GM12864 (cell line): ENCODE measurements around the gene ABHD17B.
"Not testable (repeated sequence)": the region's sequence is repeated elsewhere in the genome, so short reads cannot be mapped to it uniquely, and the experiment has no call there.

Experiments used
- DNase-seq: peaks from one replicate; pipeline ENCODE4 v3.0.0-alpha.2; 2011; ENCODE audit warnings: low read depth
- H3K4me3 ChIP-seq: 2 replicates; pipeline ENCODE4 v1.5.1; 2011; ENCODE audit warnings: mild to moderate bottlenecking, low read depth, low read length, control low read depth
- TF ChIP-seq, protein P1 (sequence below): IDR thresholded peaks from 2 replicates; pipeline ENCODE4 v1.5.1; 2011; ENCODE audit warnings: low read depth, mild to moderate bottlenecking, moderate library complexity, low read length, control low read depth, inconsistent platforms; ENCODE audit errors: missing control alignments

The ABHD17B gene

DNA sequence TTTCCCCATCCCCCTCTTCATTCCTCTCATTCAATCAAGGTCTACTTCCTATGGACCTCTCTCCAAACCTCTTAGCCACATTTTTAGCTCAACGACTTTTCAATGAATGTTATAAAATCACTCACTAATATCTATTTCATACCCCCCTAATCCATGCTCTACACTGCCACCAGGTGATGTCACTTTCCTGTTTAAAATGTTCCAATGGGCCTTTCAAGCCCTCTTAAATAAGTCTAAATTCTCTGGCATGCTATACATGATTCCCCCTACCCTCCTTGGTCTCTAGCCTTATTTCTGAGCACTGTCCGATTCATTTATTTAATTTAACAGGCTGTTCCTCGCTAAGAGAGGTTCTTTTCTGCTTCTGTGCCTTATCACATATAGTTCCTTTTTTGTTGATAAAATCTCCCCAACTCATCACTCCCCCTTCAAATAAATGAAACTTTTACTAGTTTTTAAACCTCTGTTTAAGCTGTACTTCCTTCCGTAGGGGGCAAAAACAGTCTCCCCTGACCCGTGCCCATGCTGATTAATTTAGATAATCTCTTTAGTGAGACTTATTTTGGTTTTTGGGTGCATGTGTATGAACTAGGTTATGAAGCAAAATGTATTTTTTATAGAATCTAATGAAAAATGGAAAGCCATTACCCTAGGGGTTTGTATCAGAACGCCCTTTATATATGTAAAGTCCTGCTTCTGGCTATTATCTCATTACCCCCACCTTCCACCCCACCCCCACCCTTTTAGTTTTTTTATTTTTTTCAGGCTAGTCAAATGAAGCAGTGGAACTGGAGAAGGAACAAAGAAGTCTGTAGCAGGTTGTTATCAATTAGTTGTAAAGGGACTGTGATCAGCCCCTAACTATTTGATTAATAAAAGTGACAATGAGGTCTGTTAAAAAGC, 9.0 kb downstream of the ABHD17B start:
- TF ChIP-seq, protein P1, sequence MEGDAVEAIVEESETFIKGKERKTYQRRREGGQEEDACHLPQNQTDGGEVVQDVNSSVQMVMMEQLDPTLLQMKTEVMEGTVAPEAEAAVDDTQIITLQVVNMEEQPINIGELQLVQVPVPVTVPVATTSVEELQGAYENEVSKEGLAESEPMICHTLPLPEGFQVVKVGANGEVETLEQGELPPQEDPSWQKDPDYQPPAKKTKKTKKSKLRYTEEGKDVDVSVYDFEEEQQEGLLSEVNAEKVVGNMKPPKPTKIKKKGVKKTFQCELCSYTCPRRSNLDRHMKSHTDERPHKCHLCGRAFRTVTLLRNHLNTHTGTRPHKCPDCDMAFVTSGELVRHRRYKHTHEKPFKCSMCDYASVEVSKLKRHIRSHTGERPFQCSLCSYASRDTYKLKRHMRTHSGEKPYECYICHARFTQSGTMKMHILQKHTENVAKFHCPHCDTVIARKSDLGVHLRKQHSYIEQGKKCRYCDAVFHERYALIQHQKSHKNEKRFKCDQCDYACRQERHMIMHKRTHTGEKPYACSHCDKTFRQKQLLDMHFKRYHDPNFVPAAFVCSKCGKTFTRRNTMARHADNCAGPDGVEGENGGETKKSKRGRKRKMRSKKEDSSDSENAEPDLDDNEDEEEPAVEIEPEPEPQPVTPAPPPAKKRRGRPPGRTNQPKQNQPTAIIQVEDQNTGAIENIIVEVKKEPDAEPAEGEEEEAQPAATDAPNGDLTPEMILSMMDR: no peak
- no peak for DNase-seq
- H3K4me3 ChIP-seq: no peak overlapping the region

DNA sequence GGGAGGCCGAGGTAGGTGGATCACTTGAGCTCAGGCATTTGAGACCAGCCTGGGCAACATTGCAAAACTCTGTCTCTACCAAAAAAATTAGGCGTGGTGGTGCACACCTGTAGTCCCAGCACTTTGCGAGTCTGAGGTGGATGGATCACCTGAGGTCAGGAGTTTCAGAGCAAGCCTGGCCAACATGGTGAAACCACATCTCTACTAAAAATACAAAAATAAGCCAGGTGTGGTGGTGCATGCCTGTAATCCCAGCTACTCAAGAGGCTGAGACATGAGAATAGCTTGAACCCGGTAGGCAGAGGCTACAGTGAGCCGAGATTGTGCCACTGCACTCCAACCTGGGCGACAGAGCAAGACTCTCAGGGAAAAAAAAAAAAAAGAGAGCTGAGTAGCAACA, 12.2 kb downstream of the ABHD17B start:
- not testable (repeated sequence) for H3K4me3 ChIP-seq, DNase-seq

DNA sequence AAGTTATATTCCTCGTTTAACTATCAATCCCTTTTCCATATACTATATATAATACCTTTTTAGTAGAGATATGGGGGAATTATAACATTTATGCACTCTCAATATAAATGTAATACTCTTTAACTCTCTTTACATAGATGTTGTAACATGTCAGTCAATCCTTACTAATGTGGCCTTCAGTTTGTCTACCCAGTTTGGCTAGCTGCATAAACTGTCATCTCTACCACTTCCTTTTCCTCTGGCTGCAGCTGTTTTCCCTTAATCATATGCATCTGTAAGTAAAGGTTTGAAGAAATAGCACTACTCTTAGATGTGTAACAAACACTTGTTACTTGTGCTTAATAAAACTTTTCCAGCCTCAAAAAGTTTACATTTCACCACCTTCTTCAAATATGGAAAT, 13.4 kb downstream of the ABHD17B start:
- DNase-seq: no peak
- no peak overlapping the region for H3K4me3 ChIP-seq
- TF ChIP-seq, protein P1: no peak

DNA sequence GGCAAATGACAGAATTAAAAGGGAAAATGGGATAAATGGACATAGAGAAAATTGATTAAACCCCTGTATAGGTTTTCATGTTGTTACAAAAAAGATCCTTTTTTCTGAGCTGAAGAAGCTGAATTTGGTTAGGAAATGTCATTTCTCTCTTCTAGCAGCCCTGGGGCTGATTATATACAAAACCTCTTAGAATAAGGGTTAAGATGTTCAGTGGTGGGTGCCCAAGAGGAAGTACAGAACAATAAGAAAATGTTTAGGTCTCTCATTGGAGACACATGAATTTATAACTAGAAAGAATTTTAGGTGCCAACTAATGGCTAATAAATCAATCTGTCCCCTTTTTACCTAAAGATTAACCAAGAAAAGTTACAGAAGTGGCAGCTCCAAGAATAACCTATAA, 14.2 kb downstream of the ABHD17B start:
- H3K4me3 ChIP-seq: no peak overlapping the region
- TF ChIP-seq, protein P1: no peak
- no peak for DNase-seq

DNA sequence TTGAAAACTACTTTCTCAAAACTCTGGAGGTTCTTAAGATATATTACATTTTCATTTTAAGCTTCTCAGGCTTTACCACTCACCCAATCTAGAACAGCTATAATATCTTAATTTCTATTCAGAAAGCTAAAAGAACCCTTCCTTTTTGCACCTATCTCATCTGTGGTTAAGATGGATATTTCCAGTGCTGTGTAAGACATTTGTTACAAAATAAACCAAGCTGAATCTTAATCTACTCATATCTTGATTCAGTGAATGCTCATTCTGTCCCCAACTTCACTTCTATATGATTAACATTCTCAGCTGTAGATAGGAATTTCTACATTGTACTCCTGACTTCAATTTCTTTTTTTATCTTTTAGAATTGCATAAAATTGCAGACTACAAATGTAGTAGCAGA, 15.0 kb downstream of the ABHD17B start:
- no peak overlapping the region for H3K4me3 ChIP-seq
- no peak for DNase-seq
- TF ChIP-seq, protein P1: no peak

DNA sequence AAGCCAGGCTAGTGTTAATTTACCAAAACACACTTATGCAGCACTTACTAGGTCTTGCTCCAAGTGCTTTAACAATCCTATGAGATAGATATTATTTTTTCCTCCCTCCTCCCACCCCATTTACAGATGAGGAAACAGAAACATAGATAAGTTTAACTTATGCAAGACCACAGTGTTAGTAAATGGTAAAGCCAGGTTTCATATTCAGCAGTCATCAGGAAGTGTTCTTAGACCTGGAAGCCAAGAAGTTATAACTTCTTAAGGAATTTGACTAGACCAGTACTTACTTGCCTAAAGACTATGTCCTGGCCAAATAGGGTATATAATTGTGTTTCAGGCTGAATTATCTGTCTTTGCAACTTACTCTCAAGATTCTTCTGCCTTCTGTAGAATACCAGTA, 15.9 kb downstream of the ABHD17B start:
- TF ChIP-seq, protein P1: no peak
- H3K4me3 ChIP-seq: no peak overlapping the region
- DNase-seq: no peak

DNA sequence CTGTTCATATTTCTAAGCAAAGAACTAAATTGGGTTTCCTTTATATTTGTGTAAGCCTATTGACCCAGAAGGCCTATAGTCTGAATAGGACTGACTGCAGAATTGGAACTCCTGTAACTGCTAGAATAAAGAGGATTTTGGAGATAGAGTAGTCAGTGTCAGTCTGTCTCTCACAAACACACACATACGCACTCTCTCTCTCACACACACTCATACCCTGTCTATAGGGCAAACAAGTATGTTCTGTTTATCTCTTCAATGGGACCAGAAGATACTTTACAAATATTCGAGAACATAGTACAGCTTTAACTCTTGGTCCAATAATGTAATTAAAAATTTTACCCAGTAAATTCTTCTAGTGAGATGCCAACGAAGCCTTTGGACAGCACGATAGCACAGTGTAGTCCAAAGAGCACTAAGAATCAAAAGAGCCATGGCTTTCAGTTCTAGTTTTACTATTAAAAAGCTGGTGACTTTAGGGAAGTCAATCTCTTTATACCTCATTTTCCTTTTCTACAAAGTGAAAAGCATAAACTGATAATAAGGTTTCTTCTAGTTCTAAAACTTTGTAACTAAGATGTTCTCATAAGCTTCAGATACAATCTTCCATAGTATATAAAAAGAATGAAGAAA, 19.3 kb downstream of the ABHD17B start:
- TF ChIP-seq, protein P1: no peak
- DNase-seq: no peak
- H3K4me3 ChIP-seq: no peak overlapping the region
